Measurements from ENCODE around the gene LRP1B. TPM values are rescaled to one million over a fixed set of nuclear protein-coding genes. Genes with fewer than 3 reads are reported as not detected.
"Not testable (repeated sequence)": the region's sequence is repeated elsewhere in the genome, so short reads cannot be mapped to it uniquely, and the experiment has no call there.

The LRP1B gene
- total RNA-seq, 3 donors from 2014 or later = 2.3 to 29.8 (median 21.8) TPM

DNA sequence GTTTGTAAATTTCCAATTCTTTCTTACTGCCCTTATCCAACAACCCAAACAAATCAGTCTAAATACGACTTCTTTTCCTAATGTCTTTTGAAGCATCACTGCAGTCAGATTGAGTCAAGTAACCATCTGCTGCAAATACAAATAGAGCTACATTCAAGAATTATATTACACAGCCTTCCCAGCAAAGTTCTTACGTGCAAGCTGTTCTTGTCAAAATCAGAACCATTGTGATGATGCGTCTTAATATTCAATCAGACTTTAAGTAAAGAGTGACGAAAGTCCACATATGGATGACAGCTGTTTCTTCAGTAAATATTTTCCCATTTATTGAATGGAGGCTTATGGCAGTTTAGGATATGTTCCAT lies 943.8 kb downstream of the LRP1B start:
- Histone ChIP-seq H3K4me1 (no peaks in the 10 kb centered on the region), H3K9me3 (no peaks in the 10 kb centered on the region), H3K27me3 (no peaks in the 10 kb centered on the region), H3K4me3 (no peak overlapping the region), H3K27ac (no peak overlapping the region), H3K36me3 (no peaks in the 10 kb centered on the region)
- intact Hi-C loops (cut with DNase I; ENCODE audit: low total_unique reads) = no loop called here
- no peak for DNase-seq (ENCODE audit: low spot score in 2 of 2)
- TF ChIP-seq, protein P1, sequence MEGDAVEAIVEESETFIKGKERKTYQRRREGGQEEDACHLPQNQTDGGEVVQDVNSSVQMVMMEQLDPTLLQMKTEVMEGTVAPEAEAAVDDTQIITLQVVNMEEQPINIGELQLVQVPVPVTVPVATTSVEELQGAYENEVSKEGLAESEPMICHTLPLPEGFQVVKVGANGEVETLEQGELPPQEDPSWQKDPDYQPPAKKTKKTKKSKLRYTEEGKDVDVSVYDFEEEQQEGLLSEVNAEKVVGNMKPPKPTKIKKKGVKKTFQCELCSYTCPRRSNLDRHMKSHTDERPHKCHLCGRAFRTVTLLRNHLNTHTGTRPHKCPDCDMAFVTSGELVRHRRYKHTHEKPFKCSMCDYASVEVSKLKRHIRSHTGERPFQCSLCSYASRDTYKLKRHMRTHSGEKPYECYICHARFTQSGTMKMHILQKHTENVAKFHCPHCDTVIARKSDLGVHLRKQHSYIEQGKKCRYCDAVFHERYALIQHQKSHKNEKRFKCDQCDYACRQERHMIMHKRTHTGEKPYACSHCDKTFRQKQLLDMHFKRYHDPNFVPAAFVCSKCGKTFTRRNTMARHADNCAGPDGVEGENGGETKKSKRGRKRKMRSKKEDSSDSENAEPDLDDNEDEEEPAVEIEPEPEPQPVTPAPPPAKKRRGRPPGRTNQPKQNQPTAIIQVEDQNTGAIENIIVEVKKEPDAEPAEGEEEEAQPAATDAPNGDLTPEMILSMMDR (IDR thresholded peaks at IDR 0.05) = no peak
- TF ChIP-seq POLR2AphosphoS5 (IDR thresholded peaks at IDR 0.05) (no peak), POLR2A (IDR thresholded peaks at IDR 0.05) (no peak)

DNA sequence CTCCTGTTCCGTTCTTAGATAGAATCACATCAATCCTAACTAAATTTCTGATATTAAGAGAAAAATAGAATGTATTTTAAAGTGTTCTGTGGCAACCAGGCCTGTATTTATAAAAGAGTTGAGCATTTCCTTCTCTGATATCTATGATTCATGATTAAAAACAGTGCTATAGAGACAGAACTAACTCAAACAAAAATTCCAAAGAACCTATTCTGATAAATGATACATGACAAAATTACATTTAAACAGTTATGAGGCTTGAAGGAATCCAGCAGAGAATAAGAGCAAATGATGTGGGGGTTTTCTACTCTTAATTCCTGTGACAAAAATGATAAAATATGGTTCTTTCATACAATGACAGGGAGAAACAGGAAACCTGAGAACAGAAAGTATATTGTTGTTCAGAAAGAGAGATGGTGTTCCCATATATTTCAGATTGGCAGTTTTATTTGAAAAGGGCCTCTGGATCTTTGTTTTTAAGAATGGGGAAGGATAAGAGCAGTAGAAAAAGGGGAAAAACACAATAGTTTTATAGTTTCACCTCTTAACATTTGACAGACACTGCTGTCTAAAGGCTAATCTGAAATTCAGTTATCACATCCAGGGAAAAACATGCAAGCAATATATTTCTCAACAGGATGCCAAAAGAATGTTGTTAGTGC lies 944.3 kb downstream of the LRP1B start:
- intact Hi-C loops (cut with DNase I; ENCODE audit: low total_unique reads) = no loop called here
- no peaks in the 10 kb centered on the region for H3K36me3 ChIP-seq
- no peak overlapping the region for H3K27ac ChIP-seq
- H3K9me3 ChIP-seq = no peaks in the 10 kb centered on the region
- H3K27me3 ChIP-seq = no peaks in the 10 kb centered on the region
- H3K4me1 ChIP-seq = no peaks in the 10 kb centered on the region
- H3K4me3 ChIP-seq = no peak overlapping the region
- DNase-seq (ENCODE audit: low spot score in 2 of 2) = no peak
- no peak for TF ChIP-seq POLR2A (IDR thresholded peaks at IDR 0.05)
- TF ChIP-seq, protein P1 (IDR thresholded peaks at IDR 0.05) = no peak

DNA sequence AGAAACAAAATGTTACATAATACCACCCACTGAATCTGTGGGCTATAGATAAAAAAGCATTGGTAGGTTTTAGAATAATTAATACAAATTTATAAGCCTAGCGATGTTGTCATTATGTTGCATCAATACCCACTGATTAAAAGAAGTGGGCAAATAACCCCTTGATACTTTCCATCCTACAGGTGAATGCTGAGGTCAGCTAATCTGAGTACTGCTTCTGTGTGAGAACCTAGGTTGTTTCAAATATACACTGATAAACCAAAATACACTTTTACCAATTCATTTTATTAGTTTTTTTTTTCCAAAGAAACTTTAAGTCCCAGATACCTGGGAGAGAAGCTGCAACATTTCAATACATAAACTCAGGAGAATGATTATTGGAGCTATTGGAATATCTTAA lies 948.6 kb downstream of the LRP1B start:
- Histone ChIP-seq H3K27me3 (no peaks in the 10 kb centered on the region), H3K4me1 (no peaks in the 10 kb centered on the region), H3K9me3 (no peaks in the 10 kb centered on the region), H3K4me3 (no peak overlapping the region), H3K36me3 (no peaks in the 10 kb centered on the region), H3K27ac (no peak overlapping the region)
- no peak for DNase-seq (ENCODE audit: low spot score in 2 of 2)
- TF ChIP-seq, protein P1 (IDR thresholded peaks at IDR 0.05) = no peak
- no peak for TF ChIP-seq POLR2A (IDR thresholded peaks at IDR 0.05)
- TF ChIP-seq POLR2AphosphoS5 (IDR thresholded peaks at IDR 0.05) = no peak
- intact Hi-C loops (cut with DNase I; ENCODE audit: low total_unique reads) = no loop called here

DNA sequence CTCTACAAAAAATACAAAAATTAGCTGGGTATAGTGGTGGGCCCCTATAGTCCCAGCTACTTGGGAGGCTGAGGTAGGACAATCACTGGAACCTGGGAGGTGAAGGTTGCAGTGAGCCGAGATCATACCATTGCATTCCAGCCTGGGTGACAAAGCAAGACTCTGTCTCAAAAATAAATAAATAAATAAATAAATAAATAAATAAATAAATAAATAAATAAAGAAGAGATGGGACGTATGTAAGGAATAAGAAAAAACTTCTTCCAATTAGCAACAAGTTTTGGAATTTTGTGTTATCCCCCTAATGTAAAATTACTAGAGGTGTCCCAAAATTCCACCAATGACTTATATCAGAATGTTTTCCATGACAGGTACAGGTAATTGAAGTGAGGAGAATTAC lies 961.7 kb downstream of the LRP1B start:
- H3K4me1 ChIP-seq; H3K27me3 ChIP-seq; intact Hi-C loops (cut with DNase I; ENCODE audit: low total_unique reads); H3K4me3 ChIP-seq; H3K27ac ChIP-seq; DNase-seq (ENCODE audit: low spot score in 2 of 2); H3K9me3 ChIP-seq; H3K36me3 ChIP-seq: not testable (repeated sequence)

DNA sequence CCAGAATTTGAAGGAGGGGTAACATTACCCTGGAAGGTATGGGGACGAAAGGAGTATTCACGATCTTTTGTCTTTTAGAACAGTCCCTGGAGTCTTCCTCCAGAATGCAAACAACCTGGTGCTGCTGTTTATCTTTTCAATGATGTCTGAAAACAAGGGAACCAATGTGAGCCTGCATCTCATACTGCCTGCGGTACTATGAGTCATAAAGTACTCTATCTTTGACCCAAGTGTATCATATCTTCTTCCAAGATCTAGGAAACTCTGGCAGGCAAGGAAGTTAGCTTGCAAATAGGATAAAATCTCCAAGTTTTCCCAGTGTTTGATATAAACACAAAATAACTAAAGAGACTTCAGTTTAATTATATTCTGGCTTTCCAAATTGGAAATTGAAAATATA lies 968.5 kb downstream of the LRP1B start:
- no peaks in the 10 kb centered on the region for H3K27me3 ChIP-seq
- no peak overlapping the region for H3K4me3 ChIP-seq
- no peak overlapping the region for H3K27ac ChIP-seq
- intact Hi-C loops (cut with DNase I; ENCODE audit: low total_unique reads) = no loop called here
- no peaks in the 10 kb centered on the region for H3K4me1 ChIP-seq
- no peaks in the 10 kb centered on the region for H3K36me3 ChIP-seq
- H3K9me3 ChIP-seq = no peaks in the 10 kb centered on the region
- no peak for DNase-seq (ENCODE audit: low spot score in 2 of 2)
- no peak for TF ChIP-seq POLR2A (IDR thresholded peaks at IDR 0.05)
- TF ChIP-seq POLR2AphosphoS5 (IDR thresholded peaks at IDR 0.05) = no peak
- TF ChIP-seq, protein P1 (IDR thresholded peaks at IDR 0.05) = no peak

All from breast epithelium (tissue), 4 donors.